Muscle layer of duodenum (tissue), 2 donors: ENCODE measurements around the gene C10orf53.

Source experiments
- H3K27ac ChIP-seq: one replicate; pipeline ENCODE4 v1.7.0; 2013; ENCODE audit warnings: mild to moderate bottlenecking, low read length
- H3K27me3 ChIP-seq: one replicate; pipeline ENCODE4 v1.7.0; 2013; ENCODE audit warnings: low read depth, mild to moderate bottlenecking, control low read depth, low read length
- H3K36me3 ChIP-seq, 2 donors: one replicate each; pipeline ENCODE4 v1.7.0; 2013; ENCODE audit warnings: low read length in 2 of 2, control low read depth in 1 of 2, mild to moderate bottlenecking in 1 of 2; ENCODE audit not compliant: insufficient read depth in 2 of 2, control insufficient read depth in 1 of 2
- H3K4me1 ChIP-seq, 2 donors: one replicate each; pipeline ENCODE4 v1.7.0; 2013; ENCODE audit warnings: low read length in 2 of 2, mild to moderate bottlenecking in 2 of 2, control low read depth in 1 of 2, moderate library complexity in 1 of 2; ENCODE audit not compliant: insufficient read depth in 2 of 2, control insufficient read depth in 1 of 2
- H3K4me3 ChIP-seq, 2 donors: one replicate each; pipeline ENCODE4 v1.7.0; 2013; ENCODE audit warnings: low read length in 2 of 2, low read depth in 1 of 2, mild to moderate bottlenecking in 1 of 2
- H3K9me3 ChIP-seq, 2 donors: one replicate each; pipeline ENCODE4 v1.7.0; 2013; ENCODE audit warnings: low read length in 2 of 2, control low read depth in 1 of 2, mild to moderate bottlenecking in 1 of 2; ENCODE audit not compliant: control insufficient read depth in 1 of 2
- donor health status: healthy.

Gene C10orf53

DNA sequence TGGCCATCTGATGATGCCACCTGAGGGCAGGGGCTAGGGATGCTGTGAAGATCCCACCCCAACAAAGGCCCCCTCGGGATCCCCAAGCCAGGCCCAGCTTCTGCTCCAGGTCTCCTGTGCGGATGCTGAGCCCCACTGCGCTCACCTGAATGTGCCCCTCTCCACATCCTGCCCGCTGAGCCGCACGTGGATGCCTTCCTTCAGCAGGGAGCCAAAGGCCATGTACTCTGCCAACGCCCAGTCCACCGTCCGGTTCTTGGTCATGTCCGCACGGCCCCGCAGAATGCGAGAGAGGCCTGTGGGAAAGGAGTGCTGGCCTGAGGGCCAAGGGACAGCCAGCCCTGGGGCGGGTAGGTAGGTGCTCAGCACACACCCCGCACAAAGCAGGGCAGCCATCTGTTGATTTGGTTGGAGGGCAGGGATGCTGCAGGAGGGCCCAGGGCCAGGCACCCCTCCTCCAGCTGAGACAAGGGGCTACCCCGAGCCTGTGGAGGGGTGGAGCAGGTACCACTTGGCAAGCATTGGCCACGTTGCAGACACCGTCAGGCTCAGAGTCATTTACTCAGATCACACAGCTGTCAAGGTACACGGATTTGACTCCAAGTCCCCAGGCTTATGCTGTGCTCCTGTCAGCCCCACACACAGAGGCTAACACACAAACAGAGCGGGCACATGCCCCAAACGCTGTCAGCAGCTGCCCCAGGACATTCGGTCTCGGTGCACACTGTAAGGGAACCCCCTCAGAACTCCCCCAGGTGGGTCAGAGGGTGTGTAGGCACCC is 63.4 kb downstream of the C10orf53 start:
- Histone ChIP-seq H3K36me3 (no peaks in the 10 kb centered on the region), H3K27me3 (no peaks in the 10 kb centered on the region), H3K9me3 (no peaks in the 10 kb centered on the region)

GRCh38 chr10:49743464-49744075 is 64.1 kb downstream of the C10orf53 start:
- Histone ChIP-seq H3K27me3 (no peaks in the 10 kb centered on the region), H3K4me3 (no peak overlapping the region), H3K9me3 (no peaks in the 10 kb centered on the region), H3K4me1 (no peaks in the 10 kb centered on the region), H3K36me3 (no peaks in the 10 kb centered on the region), H3K27ac (no peak overlapping the region)

More for the DNA sequence above, 63.4 kb downstream of the C10orf53 start:
- Histone ChIP-seq H3K27ac (no peak overlapping the region), H3K4me1 (no peaks in the 10 kb centered on the region), H3K4me3 (no peak overlapping the region)

DNA sequence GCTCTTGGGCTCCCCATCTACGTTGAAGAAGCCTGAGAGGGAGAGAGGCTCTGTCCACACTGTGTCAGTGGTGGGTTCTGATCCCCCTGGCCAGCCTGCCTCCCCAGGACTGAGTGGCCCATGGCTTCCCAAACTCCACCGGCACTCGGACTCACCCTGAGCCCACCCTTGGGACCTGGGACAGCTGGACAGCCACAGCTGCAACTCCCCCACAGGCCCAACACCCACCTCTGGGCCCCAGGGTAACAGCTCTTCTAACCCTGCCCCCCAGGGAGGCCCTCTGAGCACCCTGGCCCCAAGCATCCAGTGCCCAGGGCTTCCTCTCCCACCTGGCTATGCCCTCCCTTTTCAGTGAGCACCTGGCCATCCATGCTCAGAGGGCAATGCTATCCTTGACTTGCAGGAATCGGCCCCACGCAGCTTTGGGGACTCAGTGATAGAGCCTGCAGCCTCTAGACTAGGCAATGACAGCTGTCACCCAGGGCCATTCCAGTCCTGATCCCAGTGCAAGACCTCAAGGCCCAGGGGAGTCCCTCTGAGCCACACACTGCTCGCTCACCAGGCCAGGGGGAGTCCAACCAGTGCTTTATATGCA is 64.7 kb downstream of the C10orf53 start:
- Histone ChIP-seq H3K9me3 (no peaks in the 10 kb centered on the region), H3K4me1 (no peaks in the 10 kb centered on the region), H3K4me3 (no peak overlapping the region), H3K27ac (no peak overlapping the region), H3K27me3 (no peaks in the 10 kb centered on the region), H3K36me3 (no peaks in the 10 kb centered on the region)

DNA sequence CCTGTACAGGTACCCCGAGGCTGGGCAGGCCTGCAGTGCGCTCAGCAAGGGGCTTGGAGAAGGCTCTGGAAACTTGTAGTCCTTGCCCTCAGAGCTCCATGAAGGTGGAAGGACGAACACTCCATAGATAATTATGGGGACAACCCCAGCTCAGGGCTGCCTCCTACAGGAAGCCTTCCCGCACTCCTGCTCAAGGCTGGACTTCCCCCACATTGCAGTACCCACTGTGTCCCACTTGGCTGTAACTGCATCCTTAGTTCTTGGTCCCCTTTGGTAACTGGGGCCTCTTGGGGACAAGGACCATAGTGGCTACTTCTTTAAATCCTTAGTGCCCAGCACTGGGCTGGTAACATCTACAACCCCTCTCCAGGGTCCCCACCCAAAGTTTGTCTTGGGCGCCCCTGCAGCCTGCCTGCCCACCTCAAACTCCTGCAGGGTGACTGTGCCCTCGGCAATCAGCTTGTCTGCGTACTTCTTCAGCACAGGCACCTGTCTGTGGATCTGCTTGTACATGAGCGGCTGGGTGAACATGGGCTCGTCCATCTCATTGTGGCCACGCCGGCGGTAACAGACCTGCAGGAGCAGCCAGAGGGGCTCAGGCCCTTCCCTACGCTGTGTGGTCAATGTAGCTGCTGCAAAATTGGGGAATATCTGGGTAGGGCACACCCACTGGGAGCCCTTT is 65.6 kb downstream of the C10orf53 start:
- Histone ChIP-seq H3K4me1 (no peaks in the 10 kb centered on the region), H3K27ac (no peak overlapping the region), H3K36me3 (no peaks in the 10 kb centered on the region), H3K9me3 (no peaks in the 10 kb centered on the region), H3K4me3 (no peak overlapping the region), H3K27me3 (no peaks in the 10 kb centered on the region)

- no peaks in the 10 kb centered on the region for H3K9me3 ChIP-seq
- H3K27ac ChIP-seq, result no peak overlapping the region
- no peaks in the 10 kb centered on the region for H3K27me3 ChIP-seq
- H3K4me1 ChIP-seq, result no peaks in the 10 kb centered on the region
- no peaks in the 10 kb centered on the region for H3K36me3 ChIP-seq
- H3K4me3 ChIP-seq, result no peak overlapping the region
Measured at GRCh38 chr10:49745756-49746155, 66.3 kb downstream of the C10orf53 start.

DNA sequence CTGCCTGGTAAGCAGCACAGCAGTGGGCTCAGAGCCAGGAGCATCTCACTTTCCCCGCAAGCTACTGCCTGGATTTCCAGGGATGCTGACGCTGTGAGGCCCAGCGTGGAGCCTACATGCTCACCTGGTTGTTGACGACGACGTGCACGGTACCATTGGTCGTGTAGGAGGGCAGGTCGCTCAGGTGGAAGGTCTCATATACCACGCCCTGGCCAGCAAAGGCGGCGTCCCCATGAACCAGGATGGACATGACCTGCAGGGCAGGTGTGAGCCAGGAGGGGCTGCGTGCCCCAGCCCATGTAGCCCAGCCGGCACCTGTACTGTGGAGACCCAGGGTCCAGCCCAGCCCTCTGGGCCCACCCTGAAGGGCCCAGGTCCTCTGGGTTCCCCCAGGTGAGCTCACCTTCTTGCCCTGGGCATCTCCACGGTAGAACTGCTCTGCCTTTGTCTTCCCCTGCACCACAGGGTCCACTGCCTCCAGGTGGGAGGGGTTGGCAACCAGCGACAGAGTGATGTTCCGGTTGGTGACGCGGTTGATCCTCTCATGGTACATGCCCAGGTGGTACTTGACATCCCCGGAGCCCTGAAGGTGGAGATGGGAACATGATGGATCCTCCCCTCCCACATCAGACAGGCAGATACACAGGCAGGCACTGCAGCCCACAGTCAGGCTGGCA is 67.3 kb downstream of the C10orf53 start:
- Histone ChIP-seq H3K4me1 (no peaks in the 10 kb centered on the region), H3K27ac (no peak overlapping the region), H3K27me3 (no peaks in the 10 kb centered on the region), H3K9me3 (no peaks in the 10 kb centered on the region), H3K36me3 (no peaks in the 10 kb centered on the region), H3K4me3 (no peak overlapping the region)
